Measurements from ENCODE around the gene ZNF668. TPM values are rescaled to one million over a fixed set of nuclear protein-coding genes. Genes with fewer than 3 reads are reported as not detected.

The ZNF668 gene
- total and polyA plus RNA-seq, 4 donors: 0.92 to 4.8 (median 3.9) TPM

DNA sequence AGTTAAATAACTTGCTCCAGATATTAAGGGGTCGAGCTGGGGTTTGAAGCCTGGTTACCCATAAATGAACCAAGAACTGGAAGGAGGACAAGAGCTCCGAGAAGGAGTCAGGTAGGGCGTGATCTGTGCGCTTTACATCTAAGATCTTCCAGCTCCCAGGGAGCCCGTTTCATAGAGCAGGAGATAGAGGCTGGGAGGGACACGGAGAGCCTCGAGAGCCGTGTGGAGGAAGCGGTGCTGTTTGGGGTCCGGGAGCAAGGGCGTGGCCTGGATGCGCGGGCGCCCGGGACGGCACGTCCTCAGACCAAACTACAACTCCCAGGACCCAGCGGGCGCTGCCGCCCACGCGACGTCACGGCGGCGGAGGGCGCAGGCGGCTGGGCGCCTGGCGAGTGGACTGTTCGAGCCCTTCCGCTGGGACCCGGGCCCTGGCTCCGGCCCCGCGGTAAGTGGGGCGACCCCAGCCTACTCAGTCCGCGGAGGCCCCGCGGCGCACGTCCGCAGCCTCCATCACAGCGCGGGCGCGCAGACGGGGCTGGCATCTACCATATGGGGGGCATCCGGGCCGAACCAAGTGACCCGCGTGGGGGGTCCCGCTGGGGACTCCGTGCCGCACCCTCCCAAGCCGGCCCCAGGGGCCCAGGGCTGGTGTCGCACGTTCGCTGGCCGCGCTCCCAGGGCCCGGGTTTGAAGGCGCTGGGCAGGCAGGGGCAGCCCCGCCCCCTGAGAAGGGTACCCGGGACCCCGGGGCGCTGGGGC is 34.2 kb upstream of the ZNF668 start, which contains the start of gene BCKDK:
TSS of gene BCKDK (plus strand) at position 352 of the 759 bp plus-strand sequence. CDS start 838 bp downstream, outside the sequence.
- H3K9me3 ChIP-seq (ENCODE audit: control insufficient read depth in 4 of 4, low read length in 3 of 4): no peaks in the 10 kb centered on the region
- H3K4me1 ChIP-seq (ENCODE audit: control insufficient read depth in 4 of 4, insufficient read depth in 4 of 4, low read length in 3 of 4): peaks cover 13 to 48% (median 33%) of the 10 kb centered on the region in 4 donors
- peak within 1 kb of the TSS; percentile 86 to 96 for H3K27ac ChIP-seq (ENCODE audit: low read depth in 1 of 2, low read length in 2 of 2)
- H3K27me3 ChIP-seq (ENCODE audit: control insufficient read depth in 4 of 4, insufficient read depth in 4 of 4, low read length in 3 of 4): no peaks in the 10 kb centered on the region
- H3K9ac ChIP-seq (ENCODE audit: low read depth in 1 of 2, low read length in 2 of 2): peak within 1 kb of the TSS; percentile 34 to 72
- peak; percentile 68 for DNase-seq (ENCODE audit: low spot score)
- WGBS: 4% methylated on average over 68 of the region's 68 CpGs
- TF ChIP-seq, protein P1, sequence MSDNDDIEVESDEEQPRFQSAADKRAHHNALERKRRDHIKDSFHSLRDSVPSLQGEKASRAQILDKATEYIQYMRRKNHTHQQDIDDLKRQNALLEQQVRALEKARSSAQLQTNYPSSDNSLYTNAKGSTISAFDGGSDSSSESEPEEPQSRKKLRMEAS (IDR thresholded peaks at IDR 0.05): no peak
- TF ChIP-seq YY1 (IDR thresholded peaks at IDR 0.05): no peak
- TF ChIP-seq, protein P2, sequence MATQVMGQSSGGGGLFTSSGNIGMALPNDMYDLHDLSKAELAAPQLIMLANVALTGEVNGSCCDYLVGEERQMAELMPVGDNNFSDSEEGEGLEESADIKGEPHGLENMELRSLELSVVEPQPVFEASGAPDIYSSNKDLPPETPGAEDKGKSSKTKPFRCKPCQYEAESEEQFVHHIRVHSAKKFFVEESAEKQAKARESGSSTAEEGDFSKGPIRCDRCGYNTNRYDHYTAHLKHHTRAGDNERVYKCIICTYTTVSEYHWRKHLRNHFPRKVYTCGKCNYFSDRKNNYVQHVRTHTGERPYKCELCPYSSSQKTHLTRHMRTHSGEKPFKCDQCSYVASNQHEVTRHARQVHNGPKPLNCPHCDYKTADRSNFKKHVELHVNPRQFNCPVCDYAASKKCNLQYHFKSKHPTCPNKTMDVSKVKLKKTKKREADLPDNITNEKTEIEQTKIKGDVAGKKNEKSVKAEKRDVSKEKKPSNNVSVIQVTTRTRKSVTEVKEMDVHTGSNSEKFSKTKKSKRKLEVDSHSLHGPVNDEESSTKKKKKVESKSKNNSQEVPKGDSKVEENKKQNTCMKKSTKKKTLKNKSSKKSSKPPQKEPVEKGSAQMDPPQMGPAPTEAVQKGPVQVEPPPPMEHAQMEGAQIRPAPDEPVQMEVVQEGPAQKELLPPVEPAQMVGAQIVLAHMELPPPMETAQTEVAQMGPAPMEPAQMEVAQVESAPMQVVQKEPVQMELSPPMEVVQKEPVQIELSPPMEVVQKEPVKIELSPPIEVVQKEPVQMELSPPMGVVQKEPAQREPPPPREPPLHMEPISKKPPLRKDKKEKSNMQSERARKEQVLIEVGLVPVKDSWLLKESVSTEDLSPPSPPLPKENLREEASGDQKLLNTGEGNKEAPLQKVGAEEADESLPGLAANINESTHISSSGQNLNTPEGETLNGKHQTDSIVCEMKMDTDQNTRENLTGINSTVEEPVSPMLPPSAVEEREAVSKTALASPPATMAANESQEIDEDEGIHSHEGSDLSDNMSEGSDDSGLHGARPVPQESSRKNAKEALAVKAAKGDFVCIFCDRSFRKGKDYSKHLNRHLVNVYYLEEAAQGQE (IDR thresholded peaks at IDR 0.05): no peak
- TF ChIP-seq SP1 (IDR thresholded peaks at IDR 0.05): no peak
- no peak for TF ChIP-seq HNF4A (conservative IDR thresholded peaks at IDR 0.05)
- no peak for TF ChIP-seq FOXA1 (IDR thresholded peaks at IDR 0.05)
- TF ChIP-seq, protein P3, sequence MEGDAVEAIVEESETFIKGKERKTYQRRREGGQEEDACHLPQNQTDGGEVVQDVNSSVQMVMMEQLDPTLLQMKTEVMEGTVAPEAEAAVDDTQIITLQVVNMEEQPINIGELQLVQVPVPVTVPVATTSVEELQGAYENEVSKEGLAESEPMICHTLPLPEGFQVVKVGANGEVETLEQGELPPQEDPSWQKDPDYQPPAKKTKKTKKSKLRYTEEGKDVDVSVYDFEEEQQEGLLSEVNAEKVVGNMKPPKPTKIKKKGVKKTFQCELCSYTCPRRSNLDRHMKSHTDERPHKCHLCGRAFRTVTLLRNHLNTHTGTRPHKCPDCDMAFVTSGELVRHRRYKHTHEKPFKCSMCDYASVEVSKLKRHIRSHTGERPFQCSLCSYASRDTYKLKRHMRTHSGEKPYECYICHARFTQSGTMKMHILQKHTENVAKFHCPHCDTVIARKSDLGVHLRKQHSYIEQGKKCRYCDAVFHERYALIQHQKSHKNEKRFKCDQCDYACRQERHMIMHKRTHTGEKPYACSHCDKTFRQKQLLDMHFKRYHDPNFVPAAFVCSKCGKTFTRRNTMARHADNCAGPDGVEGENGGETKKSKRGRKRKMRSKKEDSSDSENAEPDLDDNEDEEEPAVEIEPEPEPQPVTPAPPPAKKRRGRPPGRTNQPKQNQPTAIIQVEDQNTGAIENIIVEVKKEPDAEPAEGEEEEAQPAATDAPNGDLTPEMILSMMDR (IDR thresholded peaks at IDR 0.05; ENCODE audit: low read depth, low read length, missing input control): no peak
- no peak for TF ChIP-seq RXRA (IDR thresholded peaks at IDR 0.05)
- TF ChIP-seq FOXA2 (IDR thresholded peaks at IDR 0.05): no peak
- TF ChIP-seq GABPA (IDR thresholded peaks at IDR 0.05 in 1 of 2, conservative IDR thresholded peaks at IDR 0.05 in 1 of 2): peak in 1 of 2 donors; percentile 11
- TF ChIP-seq TAF1 (conservative IDR thresholded peaks at IDR 0.05): no peak
- no peak for TF ChIP-seq HNF4G (IDR thresholded peaks at IDR 0.05)
- no peak for TF ChIP-seq JUND (IDR thresholded peaks at IDR 0.05)
- TF ChIP-seq NR2F2 (IDR thresholded peaks at IDR 0.05): no peak
- TF ChIP-seq EGR1 (IDR thresholded peaks at IDR 0.05; ENCODE audit: low read depth in 2 of 2): peak; percentile 53 to 74
- TF ChIP-seq, protein P4, sequence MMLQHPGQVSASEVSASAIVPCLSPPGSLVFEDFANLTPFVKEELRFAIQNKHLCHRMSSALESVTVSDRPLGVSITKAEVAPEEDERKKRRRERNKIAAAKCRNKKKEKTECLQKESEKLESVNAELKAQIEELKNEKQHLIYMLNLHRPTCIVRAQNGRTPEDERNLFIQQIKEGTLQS (IDR thresholded peaks at IDR 0.05): no peak
- peak within 1 kb of the TSS; percentile 53 to 91 (median 61) for H3K4me3 ChIP-seq (ENCODE audit: low read depth in 1 of 3, low read length in 3 of 3)
- peaks cover 0 to 10% (median 6%) of the 10 kb centered on the region in 4 donors for H3K36me3 ChIP-seq (ENCODE audit: control insufficient read depth in 4 of 4, insufficient read depth in 3 of 4, low read depth in 1 of 4, low read length in 3 of 4)

DNA sequence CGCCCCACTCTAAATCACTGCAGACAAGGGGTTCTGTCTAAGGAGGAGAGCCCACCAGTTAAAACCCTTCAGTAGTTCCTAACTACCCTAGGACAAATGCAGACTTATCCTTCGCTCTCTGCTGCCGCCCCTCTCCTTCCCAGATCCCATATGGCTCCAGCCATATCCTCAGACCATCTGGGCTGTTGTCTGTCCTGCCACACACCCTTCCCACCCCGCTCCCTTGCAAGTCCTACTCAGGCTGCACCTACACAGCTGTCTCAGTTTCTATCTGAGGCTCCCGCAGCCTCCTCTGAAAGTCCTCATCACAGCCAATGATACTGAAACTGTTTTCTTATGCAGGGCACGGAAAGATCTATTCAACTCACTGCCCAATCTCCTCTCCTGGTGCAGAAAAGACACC is 33.4 kb upstream of the ZNF668 start:
- H3K4me1 ChIP-seq (ENCODE audit: control insufficient read depth in 4 of 4, insufficient read depth in 4 of 4, low read length in 3 of 4): peaks cover 5 to 40% (median 26%) of the 10 kb centered on the region in 4 donors
- TF ChIP-seq HNF4G (IDR thresholded peaks at IDR 0.05) (no peak), EGR1 (IDR thresholded peaks at IDR 0.05; ENCODE audit: low read depth in 2 of 2) (no peak), SP1 (IDR thresholded peaks at IDR 0.05) (no peak), RXRA (IDR thresholded peaks at IDR 0.05) (no peak), TAF1 (conservative IDR thresholded peaks at IDR 0.05) (no peak), RAD21 (IDR thresholded peaks at IDR 0.05) (no peak), YY1 (IDR thresholded peaks at IDR 0.05) (no peak), NR2F2 (IDR thresholded peaks at IDR 0.05) (no peak), HNF4A (conservative IDR thresholded peaks at IDR 0.05) (no peak)
- TF ChIP-seq, protein P3 (IDR thresholded peaks at IDR 0.05; ENCODE audit: low read depth, low read length, missing input control): no peak
- TF ChIP-seq, protein P1 (IDR thresholded peaks at IDR 0.05): no peak
- TF ChIP-seq, protein P5, sequence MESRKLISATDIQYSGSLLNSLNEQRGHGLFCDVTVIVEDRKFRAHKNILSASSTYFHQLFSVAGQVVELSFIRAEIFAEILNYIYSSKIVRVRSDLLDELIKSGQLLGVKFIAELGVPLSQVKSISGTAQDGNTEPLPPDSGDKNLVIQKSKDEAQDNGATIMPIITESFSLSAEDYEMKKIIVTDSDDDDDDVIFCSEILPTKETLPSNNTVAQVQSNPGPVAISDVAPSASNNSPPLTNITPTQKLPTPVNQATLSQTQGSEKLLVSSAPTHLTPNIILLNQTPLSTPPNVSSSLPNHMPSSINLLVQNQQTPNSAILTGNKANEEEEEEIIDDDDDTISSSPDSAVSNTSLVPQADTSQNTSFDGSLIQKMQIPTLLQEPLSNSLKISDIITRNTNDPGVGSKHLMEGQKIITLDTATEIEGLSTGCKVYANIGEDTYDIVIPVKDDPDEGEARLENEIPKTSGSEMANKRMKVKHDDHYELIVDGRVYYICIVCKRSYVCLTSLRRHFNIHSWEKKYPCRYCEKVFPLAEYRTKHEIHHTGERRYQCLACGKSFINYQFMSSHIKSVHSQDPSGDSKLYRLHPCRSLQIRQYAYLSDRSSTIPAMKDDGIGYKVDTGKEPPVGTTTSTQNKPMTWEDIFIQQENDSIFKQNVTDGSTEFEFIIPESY (IDR thresholded peaks at IDR 0.05): no peak

More for the DNA sequence above, 33.4 kb upstream of the ZNF668 start:
- peaks cover 0 to 10% (median 6%) of the 10 kb centered on the region in 4 donors for H3K36me3 ChIP-seq (ENCODE audit: control insufficient read depth in 4 of 4, insufficient read depth in 3 of 4, low read depth in 1 of 4, low read length in 3 of 4)
- H3K9me3 ChIP-seq (ENCODE audit: control insufficient read depth in 4 of 4, low read length in 3 of 4): no peaks in the 10 kb centered on the region
- no peak overlapping the region for H3K9ac ChIP-seq (ENCODE audit: low read depth in 1 of 2, low read length in 2 of 2)
- peak overlapping the region; percentile 86 to 96 for H3K27ac ChIP-seq (ENCODE audit: low read depth in 1 of 2, low read length in 2 of 2)
- DNase-seq (ENCODE audit: low spot score): no peak
- 94% methylated on average over 6 of the region's 6 CpGs for WGBS
- H3K4me3 ChIP-seq (ENCODE audit: low read depth in 1 of 3, low read length in 3 of 3): no peak overlapping the region
- H3K27me3 ChIP-seq (ENCODE audit: control insufficient read depth in 4 of 4, insufficient read depth in 4 of 4, low read length in 3 of 4): no peaks in the 10 kb centered on the region

Data from liver (tissue), 9 donors.